Measurements from ENCODE around the gene IRX3.

- no peak for TF ChIP-seq CTCF (IDR thresholded peaks at IDR 0.05)
- TF ChIP-seq POLR2A (IDR thresholded peaks at IDR 0.05) = no peak
- TF ChIP-seq POLR2AphosphoS5 (IDR thresholded peaks at IDR 0.05) = no peak
- TF ChIP-seq EP300 (IDR thresholded peaks at IDR 0.05) = no peak
These were observed 32.4 kb upstream of the IRX3 start for GRCh38 chr16:54318941-54319340.
